Neural progenitor cell (in vitro differentiated cells): ENCODE data around the gene SLC25A31. TPM values are rescaled to one million over a fixed set of nuclear protein-coding genes. Genes with fewer than 3 reads are reported as not detected.

ENCODE experiments used
- DNase-seq: peaks from one replicate; pipeline ENCODE4 v3.0.0-alpha.2; 2016; ENCODE audit warnings: low spot score
- H2AFZ ChIP-seq: fragments of 200-600 bp; sonication (generic); replicated peaks from 2 replicates; pipeline ENCODE4 v1.6.1; 2016; ENCODE audit warnings: antibody characterized with exemption
- H3F3A ChIP-seq: fragments of 200-600 bp; sonication (generic); 2 replicates; pipeline ENCODE4 v1.6.1; 2016; ENCODE audit warnings: antibody characterized with exemption, low read depth
- H3K27ac ChIP-seq: fragments of 200-600 bp; sonication (generic); 2 replicates; pipeline ENCODE4 v1.5.1; 2016; ENCODE audit warnings: mild to moderate bottlenecking
- H3K27me3 ChIP-seq: fragments of 200-600 bp; sonication (generic); 2 replicates; pipeline ENCODE4 v1.6.1; 2016; ENCODE audit warnings: mild to moderate bottlenecking, moderate library complexity
- H3K36me3 ChIP-seq: fragments of 200-600 bp; sonication (generic); 2 replicates; pipeline ENCODE4 v1.5.1; 2016
- H3K4me1 ChIP-seq: fragments of 200-600 bp; sonication (generic); 2 replicates; pipeline ENCODE4 v1.6.1; 2016; ENCODE audit warnings: mixed run types
- H3K4me2 ChIP-seq: fragments of 200-600 bp; sonication (generic); 2 replicates; pipeline ENCODE4 v1.6.1; 2016
- H3K4me3 ChIP-seq: fragments of 200-600 bp; sonication (generic); 2 replicates; pipeline ENCODE4 v1.5.1; 2016
- H3K79me2 ChIP-seq: fragments of 200-600 bp; sonication (generic); 2 replicates; pipeline ENCODE4 v1.6.1; 2016; ENCODE audit warnings: low read depth
- H3K9ac ChIP-seq: fragments of 200-600 bp; sonication (generic); 2 replicates; pipeline ENCODE4 v1.6.1; 2016
- H3K9me3 ChIP-seq: fragments of 200-600 bp; sonication (generic); 2 replicates; pipeline ENCODE4 v1.5.1; 2016; ENCODE audit warnings: low read depth
- H4K20me1 ChIP-seq: fragments of 200-600 bp; sonication (generic); 2 replicates; pipeline ENCODE4 v1.6.1; 2016; ENCODE audit warnings: low read depth
- H3K27ac Mint-ChIP-seq: 3 replicates; pipeline ENCODE4 v1.8.0; 2021; ENCODE audit warnings: mixed read lengths
- H3K27me3 Mint-ChIP-seq: 2 replicates; pipeline ENCODE4 v1.8.0; 2022; ENCODE audit warnings: low read depth, mild to moderate bottlenecking, inconsistent platforms, moderate library complexity, mixed read lengths; ENCODE audit not compliant: insufficient read depth
- H3K36me3 Mint-ChIP-seq: 3 replicates; pipeline ENCODE4 v1.8.0; 2021; ENCODE audit warnings: mixed read lengths
- H3K4me1 Mint-ChIP-seq: 3 replicates; pipeline ENCODE4 v1.8.0; 2021; ENCODE audit warnings: mixed read lengths
- H3K4me3 Mint-ChIP-seq: 3 replicates; pipeline ENCODE4 v1.8.0; 2021; ENCODE audit warnings: mild to moderate bottlenecking, moderate library complexity, mixed read lengths
- H3K9me3 Mint-ChIP-seq: 3 replicates; pipeline ENCODE4 v1.8.0; 2020; ENCODE audit warnings: mixed read lengths
- CTCF ChIP-seq: fragments of 200-600 bp; sonication (generic); IDR thresholded peaks from 2 replicates; pipeline ENCODE4 v1.5.1; 2017; ENCODE audit warnings: antibody characterized with exemption, mild to moderate bottlenecking
- EZH2 ChIP-seq: fragments of 200-600 bp; sonication (generic); IDR thresholded peaks from 2 replicates; pipeline ENCODE4 v1.6.1; 2017; ENCODE audit warnings: antibody characterized with exemption, mild to moderate bottlenecking, moderate library complexity
- EZH2phosphoT487 ChIP-seq: fragments of 200-600 bp; sonication (generic); IDR thresholded peaks from 2 replicates; pipeline ENCODE4 v1.6.1; 2017; ENCODE audit warnings: antibody characterized with exemption
- total RNA-seq: library from RNA; depleted of rRNA; stranded (reverse); fragments of >200 nt; gene quantifications from 2 replicates; pipeline ENCODE4 v1.2.3, GENCODE V29; 2015; ENCODE audit warnings: low replicate concordance

Gene SLC25A31
- 0.21 TPM in 1 of 2 replicates, not detected in the other for total RNA-seq

DNA sequence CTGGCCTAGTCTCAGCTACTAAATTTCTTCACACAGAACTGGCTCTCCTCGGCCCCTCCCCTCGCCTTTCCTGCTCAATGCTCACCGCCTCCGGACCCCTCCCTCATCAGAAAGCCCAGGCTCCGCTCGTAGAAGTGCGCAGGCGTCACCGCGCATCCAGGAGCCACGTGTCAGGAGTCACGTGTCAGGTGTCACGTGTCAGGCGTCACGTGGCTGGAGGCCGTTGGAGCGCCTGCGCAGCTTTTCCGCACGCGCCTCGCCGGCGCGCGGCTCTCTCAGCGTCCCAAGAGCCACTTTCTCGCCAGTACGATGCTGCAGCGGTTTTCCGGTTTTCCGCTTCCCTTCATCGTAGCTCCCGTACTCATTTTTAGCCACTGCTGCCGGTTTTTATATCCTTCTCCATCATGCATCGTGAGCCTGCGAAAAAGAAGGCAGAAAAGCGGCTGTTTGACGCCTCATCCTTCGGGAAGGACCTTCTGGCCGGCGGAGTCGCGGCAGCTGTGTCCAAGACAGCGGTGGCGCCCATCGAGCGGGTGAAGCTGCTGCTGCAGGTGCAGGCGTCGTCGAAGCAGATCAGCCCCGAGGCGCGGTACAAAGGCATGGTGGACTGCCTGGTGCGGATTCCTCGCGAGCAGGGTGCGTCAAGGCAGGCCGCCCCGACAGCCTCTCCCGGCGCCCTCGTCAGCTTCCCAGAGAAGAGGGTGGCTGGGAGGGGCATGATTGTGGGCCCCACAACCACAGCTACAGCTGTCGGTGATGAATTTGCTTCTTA lies at the start of gene SLC25A31:
TSS of gene SLC25A31 (plus strand) at position 259 of the 772 bp plus-strand sequence. CDS start at position 405, 146 bp downstream.
- H4K20me1 ChIP-seq, result no peaks in the 10 kb centered on the region
- no peaks in the 10 kb centered on the region for H3K27me3 ChIP-seq
- no peak within 1 kb of the TSS for H3K4me3 Mint-ChIP-seq
- no peaks in the 10 kb centered on the region for H3F3A ChIP-seq
- H3K27me3 Mint-ChIP-seq, result peaks cover 4% of the 10 kb centered on the region
- H3K36me3 Mint-ChIP-seq, result peaks cover 3% of the 10 kb centered on the region
- H3K4me1 Mint-ChIP-seq, result peaks cover 4% of the 10 kb centered on the region
- no peaks in the 10 kb centered on the region for H3K9me3 Mint-ChIP-seq
- no peaks in the 10 kb centered on the region for H3K36me3 ChIP-seq
- no peaks in the 10 kb centered on the region for H3K9me3 ChIP-seq
- H3K79me2 ChIP-seq, result no peaks in the 10 kb centered on the region
- no peak within 1 kb of the TSS for H3K27ac Mint-ChIP-seq
- H3K4me3 ChIP-seq, result no peak within 1 kb of the TSS
- no peak for TF ChIP-seq EZH2
- TF ChIP-seq CTCF, result no peak
- TF ChIP-seq EZH2phosphoT487, result no peak
- no peaks in the 10 kb centered on the region for H3K4me1 ChIP-seq
- no peak within 1 kb of the TSS for H3K27ac ChIP-seq
- no peak within 1 kb of the TSS for H2AFZ ChIP-seq
- H3K4me2 ChIP-seq, result no peak within 1 kb of the TSS
- no peak for DNase-seq
- H3K9ac ChIP-seq, result no peak within 1 kb of the TSS

GRCh38 chr4:127685292-127685691 lies 44.9 kb upstream of the SLC25A31 start:
- no peaks in the 10 kb centered on the region for H3K9me3 ChIP-seq
- H3K27ac ChIP-seq, result no peak overlapping the region
- Mint-ChIP-seq H3K27me3 (peaks cover 2% of the 10 kb centered on the region), H3K36me3 (peaks cover 37% of the 10 kb centered on the region), H3K9me3 (no peaks in the 10 kb centered on the region), H3K4me1 (no peaks in the 10 kb centered on the region), H3K27ac (no peak overlapping the region), H3K4me3 (no peak overlapping the region)
- no peaks in the 10 kb centered on the region for H4K20me1 ChIP-seq
- no peak for DNase-seq
- H3F3A ChIP-seq, result no peaks in the 10 kb centered on the region
- no peak for TF ChIP-seq EZH2
- TF ChIP-seq EZH2phosphoT487, result no peak
- no peak for TF ChIP-seq CTCF
- H3K9ac ChIP-seq, result no peak overlapping the region
- no peaks in the 10 kb centered on the region for H3K4me1 ChIP-seq
- H3K4me2 ChIP-seq, result no peak overlapping the region
- H3K27me3 ChIP-seq, result no peaks in the 10 kb centered on the region
- no peak overlapping the region for H2AFZ ChIP-seq
- no peaks in the 10 kb centered on the region for H3K79me2 ChIP-seq
- no peak overlapping the region for H3K4me3 ChIP-seq
- H3K36me3 ChIP-seq, result peaks cover 8% of the 10 kb centered on the region

DNA sequence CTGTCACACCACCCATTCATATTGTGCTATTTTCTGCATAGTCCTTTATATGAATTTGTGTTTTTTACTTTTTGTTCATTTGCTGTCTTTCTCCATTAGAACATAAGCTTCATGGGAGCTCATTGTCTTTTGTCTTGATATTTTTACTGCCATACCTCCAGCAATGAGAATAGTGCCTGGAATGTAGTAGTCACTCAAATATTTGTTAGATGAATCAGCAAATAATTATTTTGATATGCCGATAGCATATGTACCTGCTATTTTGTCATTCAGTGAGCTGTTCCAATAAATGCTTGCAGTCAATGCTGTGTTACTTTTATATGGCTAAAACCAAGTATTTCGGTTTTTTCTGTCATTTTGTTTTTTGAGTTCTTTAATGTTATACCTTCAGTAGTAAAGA lies 43.5 kb upstream of the SLC25A31 start:
- H3K9me3 ChIP-seq, result no peaks in the 10 kb centered on the region
- no peak overlapping the region for H3K9ac ChIP-seq
- H3K4me1 Mint-ChIP-seq, result no peaks in the 10 kb centered on the region
- peaks cover 47% of the 10 kb centered on the region for H3K36me3 Mint-ChIP-seq
- DNase-seq, result no peak
- H4K20me1 ChIP-seq, result no peaks in the 10 kb centered on the region
- peaks cover 8% of the 10 kb centered on the region for H3K36me3 ChIP-seq
- no peak overlapping the region for H3K27ac ChIP-seq
- H3K27me3 ChIP-seq, result no peaks in the 10 kb centered on the region
- H3K27me3 Mint-ChIP-seq, result peaks cover 2% of the 10 kb centered on the region
- H3F3A ChIP-seq, result no peaks in the 10 kb centered on the region
- no peak overlapping the region for H2AFZ ChIP-seq
- H3K79me2 ChIP-seq, result no peaks in the 10 kb centered on the region
- H3K27ac Mint-ChIP-seq, result no peak overlapping the region
- H3K4me3 ChIP-seq, result no peak overlapping the region
- peaks cover 3% of the 10 kb centered on the region for H3K9me3 Mint-ChIP-seq
- H3K4me1 ChIP-seq, result no peaks in the 10 kb centered on the region
- H3K4me2 ChIP-seq, result no peak overlapping the region
- no peak overlapping the region for H3K4me3 Mint-ChIP-seq
- TF ChIP-seq CTCF (no peak), EZH2phosphoT487 (no peak), EZH2 (no peak)
